Activated effector memory CD4-positive, alpha-beta T cell treated with Interleukin-2 at 50 U/mL for 16 hours (primary cell): ENCODE measurements around the gene TNFSF12.

Source experiments
- DNase-seq: peaks from one replicate; pipeline ENCODE4 v3.0.0-alpha.2; 2020

The TNFSF12 gene

DNA sequence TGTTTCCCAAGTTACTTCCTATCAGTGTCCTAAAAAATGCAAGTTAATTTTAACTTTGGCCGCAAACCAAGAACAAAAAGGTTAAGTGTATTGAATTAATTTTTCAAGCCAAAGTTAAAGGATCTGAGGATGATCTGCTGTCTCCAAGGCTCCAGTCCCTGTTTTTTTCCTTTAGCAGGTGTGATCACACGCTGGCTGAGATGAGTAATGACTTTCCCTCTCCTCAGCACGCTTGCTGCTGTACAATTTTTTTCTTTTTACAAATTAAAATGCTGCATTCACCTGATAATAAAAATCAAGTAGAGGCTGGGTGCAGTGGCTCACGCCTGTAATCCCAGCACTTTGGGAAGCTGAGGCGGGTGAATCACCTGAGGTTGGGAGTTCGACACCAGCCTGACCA lies 3.9 kb upstream of the TNFSF12 start:
- no peak for DNase-seq

DNA sequence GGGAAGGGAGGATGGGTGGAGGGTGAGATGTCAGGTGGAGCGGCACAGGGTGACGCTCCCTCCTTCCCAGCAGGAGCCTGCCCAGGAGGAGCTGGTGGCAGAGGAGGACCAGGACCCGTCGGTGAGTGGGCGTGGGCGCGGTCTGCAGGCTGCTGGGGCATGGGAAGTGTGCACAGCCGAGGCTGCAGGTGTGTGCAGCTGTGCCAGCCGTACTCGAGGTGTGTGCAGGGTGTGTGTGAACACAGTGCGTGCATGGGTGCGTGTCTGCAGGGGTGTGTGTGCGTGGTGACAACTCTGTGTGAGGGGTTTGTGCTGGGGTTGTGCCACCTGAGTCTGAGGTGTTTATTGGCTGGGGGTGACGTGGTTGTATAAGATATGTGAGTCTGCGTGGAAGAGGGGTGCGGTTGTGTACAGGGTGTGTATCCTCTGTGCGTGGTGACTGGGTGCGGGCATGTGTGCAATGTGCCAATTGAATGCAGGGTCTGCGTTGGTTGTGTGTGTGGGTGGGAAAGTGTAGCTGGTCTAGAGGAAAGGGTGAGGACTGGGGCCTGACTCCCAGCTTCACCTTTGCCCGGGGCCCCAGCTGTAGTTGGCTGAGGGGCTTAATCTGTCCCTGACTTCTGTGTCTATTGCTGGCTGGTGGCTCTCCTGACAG lies 670 bp downstream of the TNFSF12 start:
- peak; percentile 45 for DNase-seq

DNA sequence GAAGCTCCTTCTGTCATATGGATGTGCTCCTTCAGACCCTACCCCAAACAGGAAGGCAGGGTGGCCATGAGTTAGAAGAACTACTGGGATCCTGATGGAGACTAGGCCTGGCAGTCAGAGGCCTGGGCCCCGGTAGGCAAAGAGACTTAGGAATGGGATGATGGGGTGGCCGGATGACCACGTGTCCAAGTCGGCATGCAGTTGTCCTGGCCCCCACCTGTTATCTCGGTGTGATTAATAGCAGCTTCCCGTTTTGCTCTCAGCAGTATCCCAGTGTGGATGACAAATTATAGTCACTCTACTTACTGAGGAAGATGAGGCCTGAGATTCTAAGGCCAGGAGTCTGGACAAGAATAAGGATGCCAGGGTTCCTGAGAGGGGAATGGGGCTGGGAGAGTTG lies 1.5 kb downstream of the TNFSF12 start:
- DNase-seq: no peak

DNA sequence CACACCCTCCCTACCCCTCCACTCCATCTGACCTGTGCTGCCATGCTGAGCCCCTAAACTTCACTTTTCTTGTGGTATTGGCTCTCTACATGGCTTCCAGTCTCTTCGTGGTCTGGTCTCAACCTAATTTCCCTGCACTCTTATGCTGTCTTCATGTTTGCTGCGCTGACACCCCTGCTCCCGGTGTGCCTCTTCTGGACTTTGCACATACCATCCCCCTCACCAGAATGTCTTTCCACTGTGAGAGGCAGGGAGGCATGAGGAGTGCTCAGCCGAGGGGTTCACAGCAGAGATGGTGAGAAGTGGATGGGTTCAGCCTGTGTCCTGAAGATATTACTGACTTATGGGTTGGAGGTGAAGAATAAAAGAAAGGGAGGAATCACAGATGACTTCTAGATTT lies 2.5 kb downstream of the TNFSF12 start:
- DNase-seq: no peak

GRCh38 chr17:7552621-7553051 lies 3.8 kb downstream of the TNFSF12 start:
- DNase-seq: peak; percentile 34

DNA sequence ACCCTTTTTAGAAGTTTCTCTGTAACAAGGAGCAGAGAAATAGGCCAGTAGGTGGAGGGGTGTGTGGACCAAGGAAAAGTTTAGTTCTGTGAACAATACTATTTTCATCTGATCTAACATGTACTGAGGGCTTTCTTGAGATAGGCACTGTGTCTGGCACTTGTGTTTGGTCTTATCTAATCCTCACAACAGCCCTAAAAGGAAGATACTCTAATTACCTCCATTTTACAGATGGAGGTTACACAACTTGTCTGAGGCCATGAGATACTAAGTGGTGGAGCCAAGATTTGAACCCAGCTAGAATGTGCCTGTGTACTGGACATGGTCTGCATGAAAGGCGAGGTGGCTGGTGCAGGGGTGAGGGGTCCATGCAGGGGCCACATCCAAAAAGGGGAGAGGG lies 4.5 kb downstream of the TNFSF12 start:
- DNase-seq: no peak

GRCh38 chr17:7555320-7555948 lies 6.6 kb downstream of the TNFSF12 start:
- no peak for DNase-seq

GRCh38 chr17:7556627-7557026 lies 7.8 kb downstream of the TNFSF12 start:
- DNase-seq: no peak

- no peak for DNase-seq
These were observed 8.4 kb downstream of the TNFSF12 start for GRCh38 chr17:7557147-7557764.

GRCh38 chr17:7557775-7558543 lies 9.1 kb downstream of the TNFSF12 start:
- DNase-seq: no peak

- no peak for DNase-seq
These were observed 9.9 kb downstream of the TNFSF12 start, which contains the start of gene TNFSF13 for GRCh38 chr17:7558544-7559319. Gene TNFSF13, plus strand, starts transcription at chr17:7558750. Its CDS starts 290 bp downstream, at chr17:7559040.

GRCh38 chr17:7559320-7560171 lies 10.7 kb downstream of the TNFSF12 start:
- DNase-seq: no peak

DNA sequence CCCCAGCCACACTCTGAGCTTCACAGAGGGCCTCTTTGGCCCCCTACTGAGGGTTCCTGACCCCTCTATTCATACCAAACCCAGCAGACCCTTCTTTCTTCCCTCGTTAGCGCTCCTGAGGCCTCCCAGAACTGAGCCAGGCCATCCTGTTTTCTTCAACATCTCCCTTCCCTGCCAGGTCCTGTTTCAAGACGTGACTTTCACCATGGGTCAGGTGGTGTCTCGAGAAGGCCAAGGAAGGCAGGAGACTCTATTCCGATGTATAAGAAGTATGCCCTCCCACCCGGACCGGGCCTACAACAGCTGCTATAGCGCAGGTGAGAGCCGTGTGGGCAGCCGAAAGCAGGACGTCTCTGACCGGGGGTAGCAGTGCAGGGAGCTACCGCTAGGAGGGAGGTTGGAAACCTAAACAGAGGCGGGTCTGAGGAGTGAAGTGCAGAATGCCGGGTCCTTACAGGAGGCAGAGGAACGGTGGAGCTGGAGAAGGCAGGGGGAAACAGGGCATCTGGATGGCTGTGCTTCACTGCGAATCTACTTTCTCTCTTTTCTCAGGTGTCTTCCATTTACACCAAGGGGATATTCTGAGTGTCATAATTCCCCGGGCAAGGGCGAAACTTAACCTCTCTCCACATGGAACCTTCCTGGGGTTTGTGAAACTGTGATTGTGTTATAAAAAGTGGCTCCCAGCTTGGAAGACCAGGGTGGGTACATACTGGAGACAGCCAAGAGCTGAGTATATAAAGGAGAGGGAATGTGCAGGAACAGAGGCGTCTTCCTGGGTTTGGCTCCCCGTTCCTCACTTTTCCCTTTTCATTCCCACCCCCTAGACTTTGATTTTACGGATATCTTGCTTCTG lies 11.5 kb downstream of the TNFSF12 start:
- DNase-seq: no peak

DNA sequence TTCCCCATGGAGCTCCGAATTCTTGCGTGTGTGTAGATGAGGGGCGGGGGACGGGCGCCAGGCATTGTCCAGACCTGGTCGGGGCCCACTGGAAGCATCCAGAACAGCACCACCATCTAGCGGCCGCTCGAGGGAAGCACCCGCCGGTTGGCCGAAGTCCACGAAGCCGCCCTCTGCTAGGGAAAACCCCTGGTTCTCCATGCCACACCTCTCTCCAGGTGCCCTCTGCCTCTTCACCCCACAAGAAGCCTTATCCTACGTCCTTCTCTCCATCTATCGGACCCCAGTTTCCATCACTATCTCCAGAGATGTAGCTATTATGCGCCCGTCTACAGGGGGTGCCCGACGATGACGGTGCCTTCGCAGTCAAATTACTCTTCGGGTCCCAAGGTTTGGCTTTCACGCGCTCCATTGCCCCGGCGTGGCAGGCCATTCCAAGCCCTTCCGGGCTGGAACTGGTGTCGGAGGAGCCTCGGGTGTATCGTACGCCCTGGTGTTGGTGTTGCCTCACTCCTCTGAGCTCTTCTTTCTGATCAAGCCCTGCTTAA lies 12.2 kb downstream of the TNFSF12 start:
- DNase-seq: peak; percentile 75

DNA sequence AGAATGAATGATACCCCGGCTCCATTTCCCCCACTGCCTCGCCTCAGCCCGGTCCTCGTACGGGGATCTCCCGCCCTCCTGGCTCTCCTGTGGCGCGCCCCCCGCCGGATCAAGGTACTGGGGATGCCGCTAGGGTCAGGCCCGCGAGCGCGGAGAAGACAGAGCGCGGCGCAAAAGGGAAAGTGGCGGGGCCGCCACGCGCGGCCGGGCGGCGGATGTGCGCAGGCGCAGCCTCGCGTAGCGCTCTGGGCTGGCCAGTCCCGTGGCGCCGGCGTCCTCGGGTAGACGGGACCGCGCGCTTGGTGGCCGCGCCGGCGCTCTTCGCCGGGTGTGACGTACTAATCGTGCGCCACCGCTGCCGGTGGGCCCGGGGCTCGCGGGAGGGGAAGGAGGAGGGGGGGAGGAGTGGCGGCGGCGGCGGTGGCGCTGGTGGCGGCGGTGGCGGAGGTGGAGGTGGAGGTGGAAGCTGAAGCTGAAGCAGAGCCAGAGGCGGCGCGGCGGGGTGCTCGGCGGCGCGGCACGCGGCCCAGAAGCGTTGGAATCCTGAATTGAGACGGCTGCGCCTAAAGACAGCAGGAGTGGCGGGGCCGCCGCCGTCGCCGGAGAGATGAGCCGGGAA lies 12.8 kb downstream of the TNFSF12 start, which contains the start of gene SENP3:
TSS of gene SENP3 (plus strand) at position 331 of the 619 bp plus-strand sequence. CDS start 1,158 bp downstream, outside the sequence.
- DNase-seq: peak; percentile 85

DNA sequence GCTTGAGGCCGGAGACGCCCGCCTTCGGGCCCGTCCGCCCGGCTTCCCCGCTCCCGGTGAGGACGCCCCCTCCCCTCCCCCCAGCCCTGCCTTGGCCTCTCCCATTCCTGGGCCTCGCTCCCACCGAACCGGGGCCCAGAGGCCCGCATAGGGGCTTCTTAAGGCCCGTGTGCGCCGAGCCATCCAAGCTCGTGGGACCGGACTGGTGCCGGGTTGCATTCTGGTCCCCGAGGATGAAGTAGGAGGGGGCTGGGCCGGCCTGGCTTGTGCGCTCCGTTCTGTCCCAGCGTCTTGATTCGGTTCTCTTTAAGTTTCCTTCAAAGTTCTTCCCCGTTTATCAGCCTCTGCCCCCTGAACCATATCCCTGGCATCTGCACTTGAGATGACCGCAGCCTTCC lies 13.3 kb downstream of the TNFSF12 start:
- DNase-seq: no peak

DNA sequence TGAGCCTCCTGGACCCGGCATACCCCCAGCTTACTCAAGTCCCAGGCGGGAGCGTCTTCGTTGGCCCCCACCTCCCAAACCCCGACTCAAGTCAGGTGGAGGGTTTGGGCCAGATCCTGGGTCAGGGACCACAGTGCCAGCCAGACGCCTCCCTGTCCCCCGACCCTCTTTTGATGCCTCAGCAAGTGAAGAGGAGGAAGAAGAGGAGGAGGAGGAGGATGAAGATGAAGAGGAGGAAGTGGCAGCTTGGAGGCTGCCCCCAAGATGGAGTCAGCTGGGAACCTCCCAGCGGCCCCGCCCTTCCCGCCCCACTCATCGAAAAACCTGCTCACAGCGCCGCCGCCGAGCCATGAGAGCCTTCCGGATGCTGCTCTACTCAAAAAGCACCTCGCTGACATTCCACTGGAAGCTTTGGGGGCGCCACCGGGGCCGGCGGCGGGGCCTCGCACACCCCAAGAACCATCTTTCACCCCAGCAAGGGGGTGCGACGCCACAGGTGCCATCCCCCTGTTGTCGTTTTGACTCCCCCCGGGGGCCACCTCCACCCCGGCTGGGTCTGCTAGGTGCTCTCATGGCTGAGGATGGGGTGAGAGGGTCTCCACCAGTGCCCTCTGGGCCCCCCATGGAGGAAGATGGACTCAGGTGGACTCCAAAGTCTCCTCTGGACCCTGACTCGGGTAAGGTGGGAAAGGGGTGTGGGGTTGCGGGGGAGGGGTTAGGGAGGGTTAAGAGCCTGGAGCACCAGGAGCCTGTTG lies 14.4 kb downstream of the TNFSF12 start:
- no peak for DNase-seq

DNA sequence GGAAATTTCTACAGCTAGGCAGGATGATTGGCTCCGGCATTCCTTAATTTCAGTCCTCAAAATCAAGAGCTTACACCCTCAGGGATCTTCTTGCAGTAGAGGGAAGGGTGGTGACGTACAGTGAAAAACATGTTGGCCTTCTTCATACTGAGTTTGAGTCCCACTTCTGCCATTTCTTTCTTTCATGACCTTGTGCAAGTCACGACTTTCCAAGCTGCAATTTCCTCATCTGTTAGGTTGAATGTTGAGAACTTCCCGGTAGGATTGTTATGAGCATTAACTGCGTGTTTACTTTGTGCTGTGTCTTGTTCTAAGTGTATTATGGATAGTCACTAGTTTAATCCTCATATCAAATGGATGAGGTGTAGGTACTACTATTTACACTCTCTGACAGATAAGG lies 20.7 kb downstream of the TNFSF12 start:
- no peak for DNase-seq

DNA sequence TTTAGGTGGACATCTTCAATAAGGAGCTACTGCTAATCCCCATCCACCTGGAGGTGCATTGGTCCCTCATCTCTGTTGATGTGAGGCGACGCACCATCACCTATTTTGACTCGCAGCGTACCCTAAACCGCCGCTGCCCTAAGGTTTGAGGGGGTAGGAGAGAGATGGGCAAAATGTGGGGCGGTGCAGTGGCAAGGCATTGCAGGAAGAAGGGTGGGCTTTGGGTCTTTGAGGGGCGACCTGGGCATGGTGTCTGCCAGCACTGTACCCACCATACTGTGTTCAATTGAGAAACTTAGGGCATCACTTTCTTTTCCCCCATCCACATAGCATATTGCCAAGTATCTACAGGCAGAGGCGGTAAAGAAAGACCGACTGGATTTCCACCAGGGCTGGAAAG lies 21.5 kb downstream of the TNFSF12 start:
- no peak for DNase-seq
